OCI-LY1 (cell line): ENCODE data around the gene KCNH1.

Experiments used
- H2AFZ ChIP-seq: fragments of 200-600 bp; sonication (generic), shearing (Covaris generic); 2 replicates; pipeline ENCODE4 v1.6.0; 2014; ENCODE audit warnings: antibody characterized with exemption, mild to moderate bottlenecking, low read length
- H3F3A ChIP-seq: fragments of 200-600 bp; sonication (generic), shearing (Covaris generic); 2 replicates; pipeline ENCODE4 v1.6.0; 2014; ENCODE audit warnings: mild to moderate bottlenecking, antibody characterized with exemption, low read length, moderate library complexity; ENCODE audit not compliant: insufficient read depth
- H3K27ac ChIP-seq: fragments of 200-600 bp; sonication (generic); 2 replicates; pipeline ENCODE4 v1.5.1; 2014; ENCODE audit warnings: low read length, mixed run types, mild to moderate bottlenecking, low read depth; ENCODE audit not compliant: poor library complexity, severe bottlenecking
- H3K27me3 ChIP-seq: fragments of 200-600 bp; sonication (generic); 2 replicates; pipeline ENCODE4 v1.6.0; 2014; ENCODE audit warnings: antibody characterized with exemption, mild to moderate bottlenecking, low read length, moderate library complexity; ENCODE audit not compliant: insufficient read depth
- H3K36me3 ChIP-seq: fragments of 200-600 bp; sonication (generic); 2 replicates; pipeline ENCODE4 v1.6.1; 2014; ENCODE audit warnings: mild to moderate bottlenecking, antibody characterized with exemption, low read length, moderate library complexity, mixed read lengths; ENCODE audit not compliant: insufficient read depth
- H3K4me1 ChIP-seq: fragments of 200-600 bp; sonication (generic); 2 replicates; pipeline ENCODE4 v1.5.1; 2014; ENCODE audit warnings: mild to moderate bottlenecking, low read length, moderate library complexity; ENCODE audit not compliant: insufficient read depth, severe bottlenecking
- H3K4me2 ChIP-seq: fragments of 200-600 bp; sonication (generic), shearing (Covaris generic); 2 replicates; pipeline ENCODE4 v1.6.1; 2014; ENCODE audit warnings: low read length
- H3K4me3 ChIP-seq: fragments of 200-600 bp; sonication (generic); 2 replicates; pipeline ENCODE4 v1.5.1; 2014; ENCODE audit warnings: low read length, low read depth, mild to moderate bottlenecking, mixed read lengths; ENCODE audit not compliant: poor library complexity, severe bottlenecking
- H3K79me2 ChIP-seq: fragments of 200-600 bp; shearing (Covaris generic); 2 replicates; pipeline ENCODE4 v1.6.1; 2016; ENCODE audit warnings: mixed run types, low read length, mixed read lengths; ENCODE audit not compliant: insufficient read depth
- H3K9ac ChIP-seq: fragments of 200-600 bp; sonication (generic), shearing (Covaris generic); 2 replicates; pipeline ENCODE4 v1.6.1; 2014; ENCODE audit warnings: mild to moderate bottlenecking, low read length, mixed read lengths
- H3K9me2 ChIP-seq: fragments of 200-600 bp; sonication (generic), shearing (Covaris generic); 2 replicates; pipeline ENCODE4 v1.6.1; 2014; ENCODE audit warnings: low read depth, mild to moderate bottlenecking, low read length, mixed read lengths
- H3K9me3 ChIP-seq: fragments of 200-600 bp; shearing (Covaris generic); 2 replicates; pipeline ENCODE4 v1.6.1; 2014; ENCODE audit warnings: low read length, mixed read lengths
- H4K20me1 ChIP-seq: fragments of 200-600 bp; sonication (generic), shearing (Covaris generic); 2 replicates; pipeline ENCODE4 v1.6.0; 2016; ENCODE audit warnings: mild to moderate bottlenecking, low read length; ENCODE audit not compliant: insufficient read depth
- EZH2 ChIP-seq: fragments of 200-600 bp; sonication (generic), shearing (Covaris generic); IDR thresholded peaks from 2 replicates; pipeline ENCODE4 v1.8.0; 2017; ENCODE audit warnings: borderline replicate concordance, mixed run types, mild to moderate bottlenecking, antibody characterized with exemption, low read length, moderate library complexity, mixed read lengths
- TF ChIP-seq, protein P1 (sequence below): fragments of 200-600 bp; sonication (generic), shearing (Covaris generic); IDR thresholded peaks from 2 replicates; pipeline ENCODE4 v1.5.1; 2017; ENCODE audit warnings: mild to moderate bottlenecking, antibody characterized with exemption, low read length, moderate library complexity, mixed read lengths

KCNH1 gene, protein sequence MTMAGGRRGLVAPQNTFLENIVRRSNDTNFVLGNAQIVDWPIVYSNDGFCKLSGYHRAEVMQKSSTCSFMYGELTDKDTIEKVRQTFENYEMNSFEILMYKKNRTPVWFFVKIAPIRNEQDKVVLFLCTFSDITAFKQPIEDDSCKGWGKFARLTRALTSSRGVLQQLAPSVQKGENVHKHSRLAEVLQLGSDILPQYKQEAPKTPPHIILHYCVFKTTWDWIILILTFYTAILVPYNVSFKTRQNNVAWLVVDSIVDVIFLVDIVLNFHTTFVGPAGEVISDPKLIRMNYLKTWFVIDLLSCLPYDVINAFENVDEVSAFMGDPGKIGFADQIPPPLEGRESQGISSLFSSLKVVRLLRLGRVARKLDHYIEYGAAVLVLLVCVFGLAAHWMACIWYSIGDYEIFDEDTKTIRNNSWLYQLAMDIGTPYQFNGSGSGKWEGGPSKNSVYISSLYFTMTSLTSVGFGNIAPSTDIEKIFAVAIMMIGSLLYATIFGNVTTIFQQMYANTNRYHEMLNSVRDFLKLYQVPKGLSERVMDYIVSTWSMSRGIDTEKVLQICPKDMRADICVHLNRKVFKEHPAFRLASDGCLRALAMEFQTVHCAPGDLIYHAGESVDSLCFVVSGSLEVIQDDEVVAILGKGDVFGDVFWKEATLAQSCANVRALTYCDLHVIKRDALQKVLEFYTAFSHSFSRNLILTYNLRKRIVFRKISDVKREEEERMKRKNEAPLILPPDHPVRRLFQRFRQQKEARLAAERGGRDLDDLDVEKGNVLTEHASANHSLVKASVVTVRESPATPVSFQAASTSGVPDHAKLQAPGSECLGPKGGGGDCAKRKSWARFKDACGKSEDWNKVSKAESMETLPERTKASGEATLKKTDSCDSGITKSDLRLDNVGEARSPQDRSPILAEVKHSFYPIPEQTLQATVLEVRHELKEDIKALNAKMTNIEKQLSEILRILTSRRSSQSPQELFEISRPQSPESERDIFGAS

GRCh38 chr1:211133836-211134669, at the start of gene KCNH1:
TSS of gene KCNH1 (minus strand) at chr1:211134148. CDS start at chr1:211133945, 203 bp downstream.
- Histone ChIP-seq H3K27ac (no peak within 1 kb of the TSS), H3K9ac (no peak within 1 kb of the TSS), H3K4me1 (no peaks in the 10 kb centered on the region), H3K36me3 (no peaks in the 10 kb centered on the region), H4K20me1 (no peaks in the 10 kb centered on the region), H3K4me3 (no peak within 1 kb of the TSS), H3K79me2 (no peaks in the 10 kb centered on the region), H2AFZ (no peak within 1 kb of the TSS), H3K9me3 (no peaks in the 10 kb centered on the region), H3F3A (no peaks in the 10 kb centered on the region), H3K9me2 (no peaks in the 10 kb centered on the region), H3K27me3 (no peaks in the 10 kb centered on the region), H3K4me2 (no peak within 1 kb of the TSS)
- TF ChIP-seq EZH2: no peak
- TF ChIP-seq, protein P1, sequence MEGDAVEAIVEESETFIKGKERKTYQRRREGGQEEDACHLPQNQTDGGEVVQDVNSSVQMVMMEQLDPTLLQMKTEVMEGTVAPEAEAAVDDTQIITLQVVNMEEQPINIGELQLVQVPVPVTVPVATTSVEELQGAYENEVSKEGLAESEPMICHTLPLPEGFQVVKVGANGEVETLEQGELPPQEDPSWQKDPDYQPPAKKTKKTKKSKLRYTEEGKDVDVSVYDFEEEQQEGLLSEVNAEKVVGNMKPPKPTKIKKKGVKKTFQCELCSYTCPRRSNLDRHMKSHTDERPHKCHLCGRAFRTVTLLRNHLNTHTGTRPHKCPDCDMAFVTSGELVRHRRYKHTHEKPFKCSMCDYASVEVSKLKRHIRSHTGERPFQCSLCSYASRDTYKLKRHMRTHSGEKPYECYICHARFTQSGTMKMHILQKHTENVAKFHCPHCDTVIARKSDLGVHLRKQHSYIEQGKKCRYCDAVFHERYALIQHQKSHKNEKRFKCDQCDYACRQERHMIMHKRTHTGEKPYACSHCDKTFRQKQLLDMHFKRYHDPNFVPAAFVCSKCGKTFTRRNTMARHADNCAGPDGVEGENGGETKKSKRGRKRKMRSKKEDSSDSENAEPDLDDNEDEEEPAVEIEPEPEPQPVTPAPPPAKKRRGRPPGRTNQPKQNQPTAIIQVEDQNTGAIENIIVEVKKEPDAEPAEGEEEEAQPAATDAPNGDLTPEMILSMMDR: peak; percentile 68

DNA sequence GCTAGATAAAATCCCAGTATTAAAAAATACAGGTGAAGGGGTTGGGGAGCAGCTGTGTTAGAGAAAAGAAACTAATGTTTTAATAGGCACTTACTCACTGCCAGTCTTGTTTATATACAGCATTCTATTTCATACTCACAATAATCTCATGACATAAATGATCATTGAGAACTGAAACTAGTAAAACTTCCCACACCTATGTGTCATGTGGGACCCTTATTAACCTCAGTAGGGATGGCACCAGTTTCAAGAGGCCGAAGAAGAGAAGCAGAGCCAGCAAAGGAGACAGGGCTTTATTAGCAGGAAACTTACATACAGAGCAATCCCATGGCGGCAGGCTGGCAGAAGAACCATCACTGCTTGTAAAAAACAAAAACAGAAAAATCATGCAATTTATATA, 48.8 kb upstream of the KCNH1 start:
- no peaks in the 10 kb centered on the region for H3K79me2 ChIP-seq
- H2AFZ ChIP-seq: no peak overlapping the region
- H3K4me3 ChIP-seq: no peak overlapping the region
- H3K9ac ChIP-seq: no peak overlapping the region
- H3K36me3 ChIP-seq: no peaks in the 10 kb centered on the region
- no peaks in the 10 kb centered on the region for H3K9me2 ChIP-seq
- no peaks in the 10 kb centered on the region for H3K9me3 ChIP-seq
- H3F3A ChIP-seq: no peaks in the 10 kb centered on the region
- H3K4me2 ChIP-seq: no peak overlapping the region
- H3K4me1 ChIP-seq: no peaks in the 10 kb centered on the region
- no peak overlapping the region for H3K27ac ChIP-seq
- no peak for TF ChIP-seq EZH2
- TF ChIP-seq, protein P1: no peak
- H4K20me1 ChIP-seq: no peaks in the 10 kb centered on the region
- H3K27me3 ChIP-seq: no peaks in the 10 kb centered on the region

DNA sequence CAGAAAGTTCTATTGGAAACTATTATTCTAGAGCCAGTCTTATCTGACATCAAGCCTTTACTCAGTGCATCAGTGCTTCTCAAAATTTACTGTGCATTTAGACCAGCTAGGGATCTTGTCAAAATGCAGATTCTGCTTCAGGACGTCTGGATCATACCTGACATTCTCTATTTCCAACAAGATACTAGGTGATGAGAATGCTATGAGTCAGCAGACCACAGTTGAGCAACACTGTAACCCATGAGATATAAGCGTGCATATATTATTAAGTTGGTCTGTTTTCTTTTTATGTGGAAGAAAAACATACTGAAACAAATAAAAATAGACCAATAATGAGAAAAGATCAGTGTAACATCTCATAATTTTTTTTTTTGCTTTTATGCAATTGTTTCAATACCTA, 40.4 kb upstream of the KCNH1 start:
- no peaks in the 10 kb centered on the region for H3K9me2 ChIP-seq
- H4K20me1 ChIP-seq: no peaks in the 10 kb centered on the region
- no peaks in the 10 kb centered on the region for H3F3A ChIP-seq
- H3K9ac ChIP-seq: no peak overlapping the region
- no peak overlapping the region for H3K4me3 ChIP-seq
- TF ChIP-seq, protein P1: no peak
- TF ChIP-seq EZH2: no peak
- H3K27me3 ChIP-seq: no peaks in the 10 kb centered on the region
- H3K4me2 ChIP-seq: no peak overlapping the region
- no peak overlapping the region for H3K27ac ChIP-seq
- no peaks in the 10 kb centered on the region for H3K9me3 ChIP-seq
- H2AFZ ChIP-seq: no peak overlapping the region
- H3K79me2 ChIP-seq: no peaks in the 10 kb centered on the region
- H3K4me1 ChIP-seq: no peaks in the 10 kb centered on the region
- no peaks in the 10 kb centered on the region for H3K36me3 ChIP-seq
